Dedifferentiated amniotic fluid mesenchymal stem cell (primary cell): ENCODE results near the gene SH3TC1.
A peak's percentile ranks its signal among the peaks of the same experiment; 100 is the strongest.

Experiments used
- DNase-seq: peaks from one replicate; pipeline ENCODE4 v3.0.0-alpha.2; 2016; ENCODE audit errors: extremely low spot score

Gene SH3TC1

DNA sequence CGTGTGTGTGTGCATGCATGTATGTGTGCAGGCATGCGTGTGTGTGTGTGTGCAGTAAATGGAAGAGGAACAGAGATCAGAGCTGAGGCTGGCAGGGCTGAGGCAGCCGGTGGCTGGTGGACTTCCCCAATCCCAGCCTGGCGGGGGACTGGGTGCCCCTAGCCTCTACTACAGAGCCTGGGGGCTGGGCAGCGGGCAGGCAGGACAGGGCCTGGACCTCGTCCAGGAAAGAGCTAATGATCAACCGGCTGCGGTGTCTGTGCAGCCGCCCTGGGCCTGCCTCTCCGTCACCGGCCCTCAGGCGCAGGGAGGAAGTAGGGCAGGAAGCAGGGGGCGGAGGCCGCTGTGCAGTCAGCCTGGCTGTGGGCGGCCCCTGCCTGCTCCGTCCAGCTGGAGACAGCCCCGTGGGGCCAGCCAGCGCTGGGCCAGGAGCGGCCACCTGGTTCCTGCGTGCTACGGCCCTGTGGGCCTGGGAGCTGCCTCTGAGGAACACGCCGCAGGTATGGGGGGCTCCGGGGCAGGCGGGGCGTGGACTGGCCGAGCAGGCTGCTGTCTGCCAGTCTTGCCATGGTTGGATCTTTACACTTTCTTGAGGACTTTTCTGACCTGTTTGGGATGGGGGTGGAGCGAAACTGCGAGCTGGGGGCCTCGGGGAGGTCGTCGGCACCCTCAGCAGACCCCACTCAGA lies at the start of gene SH3TC1:
Gene SH3TC1 (plus strand): TSS at position 385 of the 688 bp plus-strand sequence. CDS start 5,905 bp downstream, outside the sequence.
- DNase-seq = peak; percentile 66

- DNase-seq = no peak
Measured at GRCh38 chr4:8149664-8150063, 49.4 kb upstream of the SH3TC1 start.

GRCh38 chr4:8150152-8151090 lies 48.7 kb upstream of the SH3TC1 start:
- no peak for DNase-seq

DNA sequence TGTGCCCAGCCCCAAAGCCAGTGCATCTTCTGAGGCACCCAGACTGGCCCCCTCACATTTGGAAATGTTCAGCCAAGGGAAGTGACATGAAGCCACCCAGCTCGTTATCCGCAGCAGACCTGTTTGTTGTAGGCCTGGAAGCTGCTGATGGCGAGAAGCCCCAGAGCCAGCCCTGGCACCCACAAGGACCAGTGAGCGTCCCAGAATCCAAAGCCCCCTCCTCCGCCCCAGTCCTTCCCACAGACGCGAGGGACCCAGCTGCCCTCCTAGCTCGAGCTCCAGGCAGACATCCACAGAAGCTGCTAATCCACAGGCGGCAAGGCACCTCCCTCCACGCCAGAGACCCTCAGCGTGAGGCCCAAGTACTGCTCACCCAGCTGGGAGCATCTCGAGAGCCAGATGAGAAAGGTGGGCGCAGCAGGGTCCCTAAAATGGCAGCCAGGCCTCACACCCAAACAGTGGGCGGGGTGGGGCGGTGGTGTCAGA lies 47.9 kb upstream of the SH3TC1 start:
- no peak for DNase-seq

DNA sequence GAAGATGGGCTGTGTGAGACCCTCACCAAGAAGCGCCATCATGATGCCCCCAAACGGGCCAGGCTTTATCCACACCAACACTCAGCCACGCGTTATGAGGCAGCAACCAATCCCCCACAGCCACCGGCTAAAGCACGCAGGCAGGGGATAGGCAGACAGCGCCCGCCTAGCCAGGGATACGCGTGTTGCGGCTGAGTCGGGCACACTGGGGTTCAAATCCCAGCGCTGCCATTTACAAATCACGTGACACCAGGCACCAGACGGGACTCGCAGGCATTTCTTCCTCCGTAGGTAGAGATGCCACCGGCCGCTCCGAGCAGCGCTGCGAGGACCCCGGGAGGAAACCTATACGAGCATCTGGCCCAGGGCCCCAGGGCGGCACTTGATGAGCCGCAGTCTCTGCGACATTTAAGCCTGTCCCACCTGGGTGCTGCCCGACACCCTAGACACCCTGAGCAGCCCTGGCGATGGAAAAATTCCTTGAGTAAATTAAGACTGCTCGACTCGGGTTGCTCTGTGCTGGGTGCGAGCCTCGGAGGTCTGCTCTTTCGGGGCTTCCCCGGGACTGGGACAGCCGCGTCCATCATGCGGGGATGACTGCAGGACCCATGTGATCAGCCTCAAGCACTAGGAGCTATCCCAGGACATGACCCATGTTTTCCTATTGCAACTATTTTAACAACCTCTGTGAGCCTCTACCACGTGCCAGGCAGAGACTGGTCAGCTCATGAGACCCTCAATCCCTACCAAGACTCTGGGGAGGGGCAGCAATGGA lies 46.8 kb upstream of the SH3TC1 start:
- DNase-seq = no peak

GRCh38 chr4:8152865-8153257 lies 46.2 kb upstream of the SH3TC1 start:
- no peak for DNase-seq

- no peak for DNase-seq
Measured at GRCh38 chr4:8153441-8153840, 45.6 kb upstream of the SH3TC1 start.

- no peak for DNase-seq
Measured at GRCh38 chr4:8155048-8155447, 44.0 kb upstream of the SH3TC1 start.

GRCh38 chr4:8155660-8156421 lies 43.2 kb upstream of the SH3TC1 start:
- DNase-seq = no peak

DNA sequence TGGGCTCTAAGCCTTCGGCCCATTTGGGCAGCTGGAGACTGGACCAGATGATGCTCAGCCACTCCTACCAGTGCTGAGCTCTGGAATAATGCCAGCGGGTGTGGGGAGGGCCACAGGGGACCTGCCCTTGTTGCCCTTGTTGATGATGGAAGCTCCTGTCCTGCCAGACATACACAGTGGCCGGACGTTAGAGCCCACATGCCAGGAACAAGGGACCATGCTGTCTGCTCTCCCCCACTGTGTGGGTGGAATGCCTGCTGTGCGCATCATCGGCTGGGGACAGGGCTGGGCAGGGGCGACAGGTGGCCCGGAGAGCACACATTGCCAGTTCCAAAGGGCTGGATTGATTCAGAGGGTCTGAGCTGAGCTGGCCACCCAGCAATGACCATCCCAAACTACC lies 42.5 kb upstream of the SH3TC1 start:
- no peak for DNase-seq

DNA sequence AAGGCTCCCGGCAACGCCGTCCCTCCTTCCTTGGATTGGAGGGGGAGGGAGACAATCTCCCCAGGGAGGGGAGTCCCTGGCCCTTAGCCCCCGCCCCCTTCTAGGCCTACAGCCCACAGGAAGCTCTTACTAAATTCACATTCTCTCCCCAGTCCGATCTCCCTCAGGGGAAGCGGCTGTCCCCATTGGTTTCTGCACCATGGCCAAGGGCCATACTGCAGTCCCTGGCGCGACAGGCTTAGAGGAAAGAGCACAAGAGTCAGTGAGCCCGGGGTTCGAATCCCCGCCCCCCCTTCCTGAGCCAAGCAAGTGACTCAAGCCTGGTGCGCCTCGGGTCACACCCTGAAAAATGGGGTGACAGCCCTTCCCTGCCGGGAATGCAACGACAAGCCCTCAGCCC lies 41.6 kb upstream of the SH3TC1 start:
- no peak for DNase-seq

- DNase-seq = no peak
Measured at GRCh38 chr4:8157944-8158709, 41.0 kb upstream of the SH3TC1 start.

DNA sequence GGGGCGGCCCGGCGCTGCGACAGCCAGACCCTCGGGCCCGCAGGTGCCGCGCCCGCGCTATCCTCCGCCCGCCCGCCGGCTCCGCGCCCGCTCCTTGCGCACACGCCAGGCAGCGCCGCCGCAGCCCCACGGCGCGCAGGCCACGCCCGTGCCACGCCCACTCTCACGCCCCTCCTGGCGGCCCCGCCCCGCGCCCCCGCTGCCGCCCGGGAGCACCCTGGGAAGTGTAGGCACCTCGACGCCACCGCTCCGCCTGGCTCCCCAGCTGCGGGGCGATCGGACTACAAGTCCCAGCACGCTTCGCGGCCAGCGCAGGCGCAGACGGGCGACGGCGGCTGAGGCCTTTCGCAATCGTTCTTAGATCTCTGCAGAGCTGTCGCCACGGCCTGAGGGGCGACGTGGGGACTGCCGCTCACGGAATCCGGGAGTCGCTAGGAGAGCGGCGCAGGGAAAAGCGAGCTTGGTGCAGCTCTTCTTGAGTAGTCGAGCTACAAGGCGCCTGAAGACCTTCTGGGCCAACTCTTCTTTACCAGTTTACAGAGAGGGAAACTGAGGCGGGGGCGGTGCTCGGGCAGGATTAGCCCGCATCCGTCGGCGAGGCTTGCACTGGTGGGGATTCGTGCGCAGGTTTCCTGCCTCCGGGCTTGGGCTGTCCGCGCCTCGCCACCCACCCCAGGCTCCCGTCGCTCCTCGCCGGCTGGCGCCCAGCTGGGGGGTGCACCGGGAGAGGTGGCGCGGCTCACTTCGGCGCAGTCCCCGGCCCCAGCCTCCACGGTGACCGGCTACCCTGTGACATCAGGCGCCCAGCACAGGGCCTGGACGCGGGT lies 40.2 kb upstream of the SH3TC1 start, which contains the start of gene ABLIM2:
Gene ABLIM2 (minus strand): TSS at position 104 of the 827 bp plus-strand sequence. CDS start 124 bp downstream, outside the sequence.
- DNase-seq = peak; percentile 92

- DNase-seq = no peak
Measured at GRCh38 chr4:8159537-8160232, 39.4 kb upstream of the SH3TC1 start.

- DNase-seq = no peak
Measured at GRCh38 chr4:8160233-8160560, 38.9 kb upstream of the SH3TC1 start.

DNA sequence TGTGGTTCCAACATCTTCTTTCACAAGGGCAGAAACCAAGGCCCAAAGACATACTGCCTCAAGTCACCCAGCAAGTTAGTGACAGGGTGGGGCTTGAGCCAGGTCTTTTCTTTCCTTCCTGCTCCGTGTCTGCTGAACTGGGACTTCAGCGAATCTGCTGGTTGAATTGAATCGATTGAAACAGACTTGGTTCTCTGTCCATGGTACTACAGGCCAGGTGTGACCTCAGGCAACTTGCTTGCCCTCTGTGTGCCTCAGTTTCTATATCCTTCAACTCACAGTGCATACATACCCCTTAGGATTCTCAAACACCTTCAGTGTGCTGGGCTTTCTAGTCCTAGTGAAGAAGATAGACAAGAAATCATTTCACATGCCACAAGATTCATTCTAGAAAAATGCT lies 38.5 kb upstream of the SH3TC1 start:
- DNase-seq = no peak

DNA sequence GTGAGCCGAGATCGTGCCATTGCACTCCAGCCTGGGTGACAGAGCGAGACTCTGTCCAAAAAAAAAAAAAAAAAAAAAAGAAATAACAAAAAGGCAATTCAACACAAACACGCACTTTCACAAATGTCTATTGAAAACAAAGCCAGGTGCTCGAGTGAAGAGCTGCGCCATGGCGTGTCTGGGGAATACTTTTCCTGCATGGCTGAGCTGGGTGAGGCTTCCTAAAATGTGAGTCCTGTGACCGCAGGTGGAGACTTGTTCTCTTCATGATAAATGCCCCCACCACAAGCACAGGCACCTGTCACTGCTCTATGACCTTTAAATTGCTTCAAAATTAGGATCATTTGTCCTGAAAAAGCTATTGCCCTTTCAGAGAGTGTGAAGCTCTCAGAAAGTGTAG lies 36.5 kb upstream of the SH3TC1 start:
- DNase-seq = no peak

GRCh38 chr4:8163026-8163425 lies 36.1 kb upstream of the SH3TC1 start:
- no peak for DNase-seq
